Osteocyte (in vitro differentiated cells): Measurements from ENCODE around the gene EPN2. TPM values are rescaled to one million over a fixed set of nuclear protein-coding genes. Genes with fewer than 3 reads are reported as not detected.
A peak's percentile ranks its signal among the peaks of the same experiment; 100 is the strongest.

Experiments
- DNase-seq: peaks from one replicate; pipeline ENCODE4 v3.0.0; 2021; ENCODE audit warnings: mixed read lengths; ENCODE audit not compliant: unreplicated experiment; ENCODE audit errors: extremely low spot score
- H3K27ac Mint-ChIP-seq: one replicate; pipeline ENCODE4 v1.8.0; 2021; ENCODE audit warnings: mild to moderate bottlenecking, mixed read lengths; ENCODE audit not compliant: unreplicated experiment
- H3K27me3 Mint-ChIP-seq: one replicate; pipeline ENCODE4 v1.8.0; 2021; ENCODE audit warnings: mixed read lengths; ENCODE audit not compliant: unreplicated experiment
- H3K36me3 Mint-ChIP-seq: one replicate; pipeline ENCODE4 v1.8.0; 2021; ENCODE audit warnings: mixed read lengths; ENCODE audit not compliant: unreplicated experiment
- H3K4me1 Mint-ChIP-seq: one replicate; pipeline ENCODE4 v1.8.0; 2021; ENCODE audit warnings: mixed read lengths; ENCODE audit not compliant: unreplicated experiment
- H3K4me3 Mint-ChIP-seq: one replicate; pipeline ENCODE4 v1.8.0; 2021; ENCODE audit warnings: mild to moderate bottlenecking, moderate library complexity, mixed read lengths; ENCODE audit not compliant: unreplicated experiment
- H3K9me3 Mint-ChIP-seq: one replicate; pipeline ENCODE4 v1.8.0; 2021; ENCODE audit warnings: mixed read lengths; ENCODE audit not compliant: unreplicated experiment
- CTCF ChIP-seq: fragments of 200-600 bp; sonication (generic); IDR thresholded peaks from 2 replicates; pipeline ENCODE4 v1.5.0; 2021; ENCODE audit warnings: antibody characterized with exemption, mild to moderate bottlenecking, moderate library complexity
- total RNA-seq: library from RNA; stranded (reverse); gene quantifications from 2 replicates; pipeline ENCODE4 v1.2.1, GENCODE V29; 2021

EPN2 gene
- total RNA-seq, 1 donor from 2014 or later: 54.7 TPM

GRCh38 chr17:19288453-19288852 is 51.3 kb downstream of the EPN2 start:
- Mint-ChIP-seq H3K4me3 (no peak overlapping the region), H3K27me3 (no peaks in the 10 kb centered on the region), H3K9me3 (no peaks in the 10 kb centered on the region), H3K27ac (no peak overlapping the region), H3K4me1 (peaks cover 38% of the 10 kb centered on the region), H3K36me3 (peaks cover 24% of the 10 kb centered on the region)
- TF ChIP-seq CTCF: no peak
- no peak for DNase-seq

- Mint-ChIP-seq H3K36me3 (peaks cover 19% of the 10 kb centered on the region), H3K4me1 (peaks cover 27% of the 10 kb centered on the region), H3K9me3 (no peaks in the 10 kb centered on the region), H3K27me3 (no peaks in the 10 kb centered on the region), H3K27ac (peak overlapping the region; percentile 47), H3K4me3 (no peak overlapping the region)
- no peak for TF ChIP-seq CTCF
- DNase-seq: no peak
These were observed 53.0 kb downstream of the EPN2 start for GRCh38 chr17:19290066-19290705.

GRCh38 chr17:19291646-19292376 is 54.6 kb downstream of the EPN2 start:
- H3K9me3 Mint-ChIP-seq: no peaks in the 10 kb centered on the region
- DNase-seq: no peak
- peaks cover 17% of the 10 kb centered on the region for H3K36me3 Mint-ChIP-seq
- H3K27ac Mint-ChIP-seq: no peak overlapping the region
- H3K4me3 Mint-ChIP-seq: no peak overlapping the region
- TF ChIP-seq CTCF: no peak
- no peaks in the 10 kb centered on the region for H3K27me3 Mint-ChIP-seq
- H3K4me1 Mint-ChIP-seq: peaks cover 25% of the 10 kb centered on the region

GRCh38 chr17:19292377-19292711 is 55.2 kb downstream of the EPN2 start:
- Mint-ChIP-seq H3K9me3 (no peaks in the 10 kb centered on the region), H3K4me3 (no peak overlapping the region), H3K27ac (no peak overlapping the region), H3K27me3 (no peaks in the 10 kb centered on the region), H3K4me1 (peaks cover 29% of the 10 kb centered on the region), H3K36me3 (peaks cover 13% of the 10 kb centered on the region)
- TF ChIP-seq CTCF: no peak
- DNase-seq: no peak

- no peaks in the 10 kb centered on the region for H3K27me3 Mint-ChIP-seq
- no peak overlapping the region for H3K27ac Mint-ChIP-seq
- H3K4me1 Mint-ChIP-seq: peaks cover 27% of the 10 kb centered on the region
- no peak overlapping the region for H3K4me3 Mint-ChIP-seq
- H3K9me3 Mint-ChIP-seq: no peaks in the 10 kb centered on the region
- no peak for TF ChIP-seq CTCF
- no peak for DNase-seq
- no peaks in the 10 kb centered on the region for H3K36me3 Mint-ChIP-seq
These were observed 57.3 kb downstream of the EPN2 start for GRCh38 chr17:19294443-19294842.
